ENCODE measurements around the gene TARS3. TPM values are rescaled to one million over a fixed set of nuclear protein-coding genes. Genes with fewer than 3 reads are reported as not detected.
"Not testable (repeated sequence)": the region's sequence is repeated elsewhere in the genome, so short reads cannot be mapped to it uniquely, and the experiment has no call there.

Gene TARS3
- total and polyA plus RNA-seq, 2 experiments from 2014 or later, result 9.7 to 28.5 TPM

DNA sequence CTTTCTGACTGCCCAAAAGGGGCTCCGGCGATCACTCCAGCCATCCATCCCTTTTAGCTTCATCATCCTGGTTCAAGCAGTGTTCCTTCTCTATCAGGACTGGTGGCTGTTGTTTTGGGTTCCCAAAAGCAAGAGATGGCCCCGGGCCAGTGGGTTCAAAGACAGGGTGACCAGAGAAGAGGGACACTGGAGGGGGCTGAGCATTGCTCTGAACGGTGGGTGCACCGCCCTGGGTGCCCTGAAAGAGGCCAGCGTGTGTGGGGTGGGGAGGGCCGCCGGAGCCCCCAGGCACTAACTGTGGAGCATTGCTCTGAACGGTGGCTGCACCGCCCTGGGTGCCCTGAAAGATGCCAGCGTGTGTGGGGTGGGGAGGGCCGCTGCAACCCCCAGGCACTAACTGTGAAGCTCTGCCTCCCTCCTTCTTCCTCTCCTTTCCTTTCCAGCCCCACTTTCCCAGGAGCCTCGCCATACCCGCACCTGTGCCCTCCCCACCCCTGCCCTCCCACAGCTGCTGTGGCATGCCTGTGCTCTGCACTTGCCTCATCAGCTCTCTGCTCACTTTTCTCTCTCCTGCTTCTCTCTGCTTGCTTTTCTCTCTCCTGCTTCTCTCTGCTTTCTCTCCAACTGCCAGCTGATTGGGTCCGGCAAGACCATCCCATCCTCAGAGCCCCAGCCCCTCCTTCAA is 41.6 kb upstream of the TARS3 start:
- Histone ChIP-seq H3K79me2 (no peaks in the 10 kb centered on the region), H3K4me1 (ENCODE audit: insufficient read depth) (no peaks in the 10 kb centered on the region), H3K9me3 (ENCODE audit: low read depth) (no peaks in the 10 kb centered on the region), H3K4me2 (no peak overlapping the region), H4K20me1 (ENCODE audit: insufficient read depth, poor library complexity, severe bottlenecking) (no peaks in the 10 kb centered on the region), H3K27ac (no peak overlapping the region), H3K4me3 (no peak overlapping the region), H3K9me2 (replicated peaks; ENCODE audit: insufficient read depth) (no peaks in the 10 kb centered on the region), H3K27me3 (no peaks in the 10 kb centered on the region), H2AFZ (no peak overlapping the region), H3K36me3 (replicated peaks; ENCODE audit: insufficient read depth, low read depth) (no peaks in the 10 kb centered on the region)
- DNase-seq (ENCODE audit: low spot score), result no peak
- TF ChIP-seq, protein P1, sequence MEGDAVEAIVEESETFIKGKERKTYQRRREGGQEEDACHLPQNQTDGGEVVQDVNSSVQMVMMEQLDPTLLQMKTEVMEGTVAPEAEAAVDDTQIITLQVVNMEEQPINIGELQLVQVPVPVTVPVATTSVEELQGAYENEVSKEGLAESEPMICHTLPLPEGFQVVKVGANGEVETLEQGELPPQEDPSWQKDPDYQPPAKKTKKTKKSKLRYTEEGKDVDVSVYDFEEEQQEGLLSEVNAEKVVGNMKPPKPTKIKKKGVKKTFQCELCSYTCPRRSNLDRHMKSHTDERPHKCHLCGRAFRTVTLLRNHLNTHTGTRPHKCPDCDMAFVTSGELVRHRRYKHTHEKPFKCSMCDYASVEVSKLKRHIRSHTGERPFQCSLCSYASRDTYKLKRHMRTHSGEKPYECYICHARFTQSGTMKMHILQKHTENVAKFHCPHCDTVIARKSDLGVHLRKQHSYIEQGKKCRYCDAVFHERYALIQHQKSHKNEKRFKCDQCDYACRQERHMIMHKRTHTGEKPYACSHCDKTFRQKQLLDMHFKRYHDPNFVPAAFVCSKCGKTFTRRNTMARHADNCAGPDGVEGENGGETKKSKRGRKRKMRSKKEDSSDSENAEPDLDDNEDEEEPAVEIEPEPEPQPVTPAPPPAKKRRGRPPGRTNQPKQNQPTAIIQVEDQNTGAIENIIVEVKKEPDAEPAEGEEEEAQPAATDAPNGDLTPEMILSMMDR (IDR thresholded peaks at IDR 0.05; ENCODE audit: poor library complexity), result no peak
- TF ChIP-seq EZH2phosphoT487 (IDR thresholded peaks at IDR 0.05; ENCODE audit: low read depth, severe bottlenecking, unreplicated experiment) (no peak), EZH2 (IDR thresholded peaks at IDR 0.05; ENCODE audit: borderline replicate concordance) (no peak)
- 98% methylated on average over 14 of the region's 15 CpGs for WGBS (ENCODE audit: low lambda C conversion rate, missing lambda C conversion rate)

DNA sequence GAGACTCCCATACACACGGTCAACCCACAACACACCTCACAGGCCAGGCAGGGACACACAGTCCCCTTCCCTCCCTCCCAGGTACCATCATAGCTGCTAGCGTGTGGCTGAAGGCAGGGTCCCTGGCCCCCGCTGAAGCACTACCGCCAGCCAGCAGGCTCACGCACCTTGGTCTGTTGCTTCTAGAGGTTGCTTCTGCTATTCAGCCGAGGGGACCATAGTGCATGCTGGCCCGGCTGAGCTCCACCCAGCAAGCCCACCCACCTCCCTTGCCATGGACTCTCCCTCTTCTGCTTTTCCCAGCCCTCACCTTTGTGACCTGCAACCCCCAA is 41.0 kb upstream of the TARS3 start:
- WGBS (ENCODE audit: low lambda C conversion rate, missing lambda C conversion rate), result 84% methylated on average over 7 of the region's 7 CpGs
- not testable (repeated sequence) for H3K27me3 ChIP-seq; H3K79me2 ChIP-seq; H3K4me3 ChIP-seq; H3K27ac ChIP-seq; H3K9me3 ChIP-seq (ENCODE audit: low read depth); H2AFZ ChIP-seq; H3K36me3 ChIP-seq (replicated peaks; ENCODE audit: insufficient read depth, low read depth); DNase-seq (ENCODE audit: low spot score); H4K20me1 ChIP-seq (ENCODE audit: insufficient read depth, poor library complexity, severe bottlenecking); H3K4me1 ChIP-seq (ENCODE audit: insufficient read depth); H3K9me2 ChIP-seq (replicated peaks; ENCODE audit: insufficient read depth); H3K4me2 ChIP-seq

DNA sequence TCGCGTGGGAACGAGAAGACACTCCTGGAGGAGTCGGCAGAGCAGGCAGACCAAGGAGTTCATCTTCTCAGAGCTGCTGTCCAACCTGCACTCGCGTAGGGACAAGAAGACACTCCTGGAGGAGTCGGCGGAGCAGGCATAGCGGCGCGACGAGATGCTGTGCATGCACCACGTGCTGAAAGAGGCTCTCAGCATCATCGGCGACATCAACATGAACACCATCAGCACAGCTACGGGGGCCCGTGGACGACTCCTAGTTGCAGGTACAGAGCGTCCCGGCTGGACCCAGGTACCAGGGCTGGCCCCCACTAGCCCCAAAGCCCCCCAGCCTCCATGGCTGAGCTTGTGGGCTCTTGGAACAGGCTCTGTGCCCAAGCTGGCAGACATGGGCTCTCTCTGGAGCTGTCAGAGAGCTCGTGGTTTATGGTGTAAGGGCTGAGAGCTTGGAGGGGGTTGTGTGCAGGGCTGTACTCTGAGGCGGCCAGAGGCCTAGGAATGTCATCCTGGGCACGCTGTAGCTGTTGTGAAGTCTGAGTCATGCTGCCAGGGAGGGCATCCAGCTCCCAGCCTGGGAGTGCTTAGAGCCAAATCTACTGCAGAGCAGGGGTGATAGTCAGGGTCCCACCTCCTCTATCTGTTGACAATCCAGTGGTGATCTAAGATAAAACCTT is 40.5 kb upstream of the TARS3 start:
- H3K4me3 ChIP-seq; H3K79me2 ChIP-seq; H3K36me3 ChIP-seq (replicated peaks; ENCODE audit: insufficient read depth, low read depth); H3K4me2 ChIP-seq; H3K9me3 ChIP-seq (ENCODE audit: low read depth); H2AFZ ChIP-seq; H3K27ac ChIP-seq; H4K20me1 ChIP-seq (ENCODE audit: insufficient read depth, poor library complexity, severe bottlenecking); H3K27me3 ChIP-seq; DNase-seq (ENCODE audit: low spot score); H3K9me2 ChIP-seq (replicated peaks; ENCODE audit: insufficient read depth); H3K4me1 ChIP-seq (ENCODE audit: insufficient read depth): not testable (repeated sequence)
- WGBS (ENCODE audit: low lambda C conversion rate, missing lambda C conversion rate), result 92% methylated on average over 23 of the region's 23 CpGs

DNA sequence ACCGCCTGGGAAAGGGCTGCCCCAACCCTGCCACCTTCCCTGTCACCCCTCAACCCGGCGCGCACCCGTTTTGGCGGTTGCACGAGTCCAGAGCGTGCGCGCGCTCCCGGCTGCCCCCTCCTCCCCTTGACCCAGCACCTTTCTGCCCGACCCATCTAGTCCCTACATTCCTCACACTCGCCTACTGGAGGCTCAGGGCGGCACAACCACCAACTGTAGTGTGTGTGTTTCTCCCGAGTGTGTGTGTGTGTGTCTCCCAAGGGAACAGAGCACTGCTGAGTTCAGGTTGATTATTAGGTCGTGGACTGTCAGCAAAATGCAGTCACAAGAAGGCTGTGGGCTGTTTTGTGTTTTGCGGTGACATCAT is 22.4 kb upstream of the TARS3 start:
- not testable (repeated sequence) for H3K27ac ChIP-seq; DNase-seq (ENCODE audit: low spot score); H3K4me1 ChIP-seq (ENCODE audit: insufficient read depth); H3K9me3 ChIP-seq (ENCODE audit: low read depth); H2AFZ ChIP-seq; H3K79me2 ChIP-seq; H3K27me3 ChIP-seq; H3K9me2 ChIP-seq (replicated peaks; ENCODE audit: insufficient read depth); H3K36me3 ChIP-seq (replicated peaks; ENCODE audit: insufficient read depth, low read depth); H3K4me3 ChIP-seq; H4K20me1 ChIP-seq (ENCODE audit: insufficient read depth, poor library complexity, severe bottlenecking); H3K4me2 ChIP-seq
- no CpG with 5 or more reads among the region's 18 CpGs for WGBS (ENCODE audit: low lambda C conversion rate, missing lambda C conversion rate)

DNA sequence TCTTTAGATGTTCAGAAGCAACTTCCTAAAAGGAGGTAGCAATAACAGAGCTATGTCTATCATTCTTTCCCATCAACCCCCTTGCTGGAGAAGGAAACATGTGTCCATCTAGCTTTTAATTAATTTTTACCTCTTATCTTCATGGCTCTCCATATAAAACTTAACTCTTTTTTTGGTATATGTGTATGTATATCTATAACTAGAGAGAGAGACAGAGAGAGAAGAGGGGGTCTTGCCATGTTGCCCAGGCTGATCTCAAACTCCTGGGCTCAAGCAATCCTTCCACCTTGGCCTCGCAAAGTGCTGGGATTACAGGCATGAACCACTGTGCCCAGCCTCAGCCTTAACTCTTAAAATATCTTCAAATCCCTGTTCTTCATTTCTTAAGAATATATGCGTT is 10.6 kb upstream of the TARS3 start:
- H3K4me3 ChIP-seq; H3K4me2 ChIP-seq; H3K9me3 ChIP-seq (ENCODE audit: low read depth); DNase-seq (ENCODE audit: low spot score); H3K27me3 ChIP-seq; H3K9me2 ChIP-seq (replicated peaks; ENCODE audit: insufficient read depth); H3K27ac ChIP-seq; H4K20me1 ChIP-seq (ENCODE audit: insufficient read depth, poor library complexity, severe bottlenecking); H3K79me2 ChIP-seq; H3K36me3 ChIP-seq (replicated peaks; ENCODE audit: insufficient read depth, low read depth); H2AFZ ChIP-seq; H3K4me1 ChIP-seq (ENCODE audit: insufficient read depth): not testable (repeated sequence)
- 91% methylated on average over 2 of the region's 2 CpGs for WGBS (ENCODE audit: low lambda C conversion rate, missing lambda C conversion rate)

Data from hepatocyte (in vitro differentiated cells).